ENCODE data around the gene RNASE12.
"Not testable (repeated sequence)": the region's sequence is repeated elsewhere in the genome, so short reads cannot be mapped to it uniquely, and the experiment has no call there.

The RNASE12 gene

DNA sequence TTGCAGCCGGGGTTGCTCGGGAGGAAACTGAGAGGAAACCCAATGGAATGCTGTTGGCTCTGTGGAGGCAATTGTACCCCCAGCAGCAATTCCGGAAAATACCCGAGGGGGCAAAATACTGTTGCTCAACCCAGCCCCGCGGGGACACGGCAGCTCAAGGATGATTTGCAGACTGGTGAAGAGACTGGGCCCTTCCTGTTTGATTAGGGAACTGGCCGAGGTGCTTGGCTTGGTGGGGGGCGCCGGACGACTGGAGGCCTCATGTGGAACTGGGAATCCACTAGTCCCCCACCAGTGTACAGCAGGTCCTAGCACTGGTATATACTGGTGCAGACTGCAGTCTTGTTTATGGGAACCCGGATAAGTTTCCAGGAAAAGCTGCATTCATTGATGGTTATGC lies 10.3 kb upstream of the RNASE12 start:
- H3K4me3 ChIP-seq (ENCODE audit: low read depth in 1 of 2, low read length in 2 of 2): no peak overlapping the region
- H3K27ac ChIP-seq (ENCODE audit: low read depth, low read length): no peak overlapping the region
- H3K4me1 ChIP-seq (ENCODE audit: insufficient read depth, low read length): no peaks in the 10 kb centered on the region
- H3K27me3 ChIP-seq (ENCODE audit: control insufficient read depth in 1 of 2, insufficient read depth in 2 of 2, low read length in 2 of 2): no peaks in the 10 kb centered on the region
- no peaks in the 10 kb centered on the region for H3K9me3 ChIP-seq (ENCODE audit: low read length)
- H3K9ac ChIP-seq (ENCODE audit: low read length): no peak overlapping the region
- H3K36me3 ChIP-seq (ENCODE audit: insufficient read depth, low read length): no peaks in the 10 kb centered on the region

DNA sequence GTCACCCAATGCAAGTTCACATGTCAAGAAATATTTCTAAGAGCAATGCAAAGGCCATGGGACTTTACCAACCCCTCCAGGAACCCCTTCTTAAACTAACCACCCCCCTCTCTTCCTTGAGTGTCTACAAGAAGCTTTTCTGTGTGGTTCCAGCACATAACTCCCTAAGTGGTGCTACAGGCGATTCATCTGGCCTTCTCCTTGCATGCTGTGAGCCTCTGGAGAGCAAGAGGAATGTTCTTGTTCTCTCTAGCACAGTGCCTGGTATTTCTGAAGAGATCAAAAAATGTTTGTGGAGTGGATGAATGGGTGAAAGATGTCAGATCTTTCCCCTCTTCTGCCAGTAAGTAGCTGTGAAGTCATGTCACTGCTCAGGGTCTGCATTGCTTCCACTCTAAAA lies 5.9 kb upstream of the RNASE12 start:
- H3K36me3 ChIP-seq (ENCODE audit: insufficient read depth, low read length): no peaks in the 10 kb centered on the region
- H3K4me3 ChIP-seq (ENCODE audit: low read depth in 1 of 2, low read length in 2 of 2): no peak overlapping the region
- H3K9ac ChIP-seq (ENCODE audit: low read length): no peak overlapping the region
- H3K4me1 ChIP-seq (ENCODE audit: insufficient read depth, low read length): no peaks in the 10 kb centered on the region
- H3K9me3 ChIP-seq (ENCODE audit: low read length): no peaks in the 10 kb centered on the region
- H3K27me3 ChIP-seq (ENCODE audit: control insufficient read depth in 1 of 2, insufficient read depth in 2 of 2, low read length in 2 of 2): no peaks in the 10 kb centered on the region
- H3K27ac ChIP-seq (ENCODE audit: low read depth, low read length): no peak overlapping the region

DNA sequence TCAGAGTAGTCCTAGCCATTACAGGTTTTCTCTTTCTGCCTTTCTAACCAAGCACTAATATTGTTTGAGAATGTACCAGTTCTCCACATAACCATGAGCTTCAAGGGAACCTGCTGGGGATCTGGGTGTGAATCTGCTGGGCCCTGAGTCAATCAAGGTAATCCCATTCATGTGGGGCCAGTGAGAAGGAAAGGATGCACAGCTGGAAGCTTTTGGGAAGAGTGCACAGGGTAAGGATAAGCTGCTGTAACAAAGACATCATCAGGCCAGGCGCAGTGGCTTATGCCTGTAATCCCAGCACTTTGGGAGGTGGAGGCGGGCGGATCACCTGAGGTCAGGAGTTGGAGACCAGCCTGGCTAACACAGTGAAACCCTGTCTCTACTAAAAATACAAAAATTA lies 4.5 kb upstream of the RNASE12 start:
- not testable (repeated sequence) for H3K4me1 ChIP-seq (ENCODE audit: insufficient read depth, low read length); H3K27me3 ChIP-seq (ENCODE audit: control insufficient read depth in 1 of 2, insufficient read depth in 2 of 2, low read length in 2 of 2); H3K4me3 ChIP-seq (ENCODE audit: low read depth in 1 of 2, low read length in 2 of 2); H3K27ac ChIP-seq (ENCODE audit: low read depth, low read length); H3K36me3 ChIP-seq (ENCODE audit: insufficient read depth, low read length); H3K9me3 ChIP-seq (ENCODE audit: low read length); H3K9ac ChIP-seq (ENCODE audit: low read length)

DNA sequence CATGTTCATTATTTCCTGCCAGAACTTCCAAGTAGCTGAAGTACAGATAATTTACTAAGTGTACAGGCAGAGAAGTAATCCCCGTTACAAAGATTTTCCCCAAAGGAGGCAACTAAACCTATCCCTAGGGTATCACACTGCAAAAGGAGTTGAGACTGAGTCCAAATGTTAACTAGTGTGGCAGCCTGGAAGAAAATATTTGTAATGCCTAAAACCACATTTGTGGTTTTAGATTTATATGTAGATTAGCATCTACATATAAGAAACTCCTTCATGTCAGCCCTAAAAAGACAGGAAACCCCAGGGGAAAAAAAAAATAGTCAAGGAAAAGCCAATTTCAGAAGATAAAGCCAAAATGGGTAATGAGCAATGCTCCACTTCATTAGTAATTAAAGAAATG lies 1.4 kb upstream of the RNASE12 start:
- no peaks in the 10 kb centered on the region for H3K9me3 ChIP-seq (ENCODE audit: low read length)
- no peaks in the 10 kb centered on the region for H3K4me1 ChIP-seq (ENCODE audit: insufficient read depth, low read length)
- no peak overlapping the region for H3K9ac ChIP-seq (ENCODE audit: low read length)
- no peak overlapping the region for H3K4me3 ChIP-seq (ENCODE audit: low read depth in 1 of 2, low read length in 2 of 2)
- H3K36me3 ChIP-seq (ENCODE audit: insufficient read depth, low read length): no peaks in the 10 kb centered on the region
- no peak overlapping the region for H3K27ac ChIP-seq (ENCODE audit: low read depth, low read length)
- no peaks in the 10 kb centered on the region for H3K27me3 ChIP-seq (ENCODE audit: control insufficient read depth in 1 of 2, insufficient read depth in 2 of 2, low read length in 2 of 2)

DNA sequence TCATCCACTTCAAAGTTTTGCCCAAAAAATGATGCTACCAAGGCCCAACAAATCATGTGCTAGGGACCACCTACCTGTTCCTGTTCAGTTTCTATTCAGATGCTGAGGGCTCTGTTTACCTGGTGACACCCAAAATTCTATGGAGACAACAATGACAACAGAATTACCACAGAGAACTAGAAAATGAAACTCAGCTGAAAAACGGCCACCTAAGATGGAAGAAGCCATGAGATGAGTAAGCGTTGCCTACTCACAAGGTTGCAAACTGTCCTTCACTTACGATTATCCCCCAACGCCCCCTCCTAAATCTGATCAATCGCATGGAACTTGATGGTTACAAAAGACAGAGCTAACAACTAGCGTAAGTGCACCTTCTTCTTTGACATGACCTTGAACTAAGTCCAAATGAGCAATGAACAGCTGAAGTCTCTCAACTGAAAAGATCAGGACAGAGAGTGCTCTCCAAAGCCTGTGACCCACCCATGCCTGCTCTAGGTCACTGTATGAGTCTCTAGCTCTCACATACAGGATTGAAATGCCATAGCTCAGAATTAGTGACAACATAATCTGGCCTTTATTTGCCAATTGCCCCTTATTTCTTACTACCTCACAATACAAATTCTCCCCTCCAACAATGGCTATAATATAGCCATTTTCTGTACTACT lies 3.6 kb downstream of the RNASE12 start, which contains the start of gene RNASE11:
Gene RNASE11, minus strand, starts transcription at position 513 of the 666 bp plus-strand sequence.
- no peak within 1 kb of the TSS for H3K4me3 ChIP-seq (ENCODE audit: low read depth in 1 of 2, low read length in 2 of 2)
- H3K27me3 ChIP-seq (ENCODE audit: control insufficient read depth in 1 of 2, insufficient read depth in 2 of 2, low read length in 2 of 2): no peaks in the 10 kb centered on the region
- no peak within 1 kb of the TSS for H3K27ac ChIP-seq (ENCODE audit: low read depth, low read length)
- no peaks in the 10 kb centered on the region for H3K4me1 ChIP-seq (ENCODE audit: insufficient read depth, low read length)
- no peaks in the 10 kb centered on the region for H3K9me3 ChIP-seq (ENCODE audit: low read length)
- no peaks in the 10 kb centered on the region for H3K36me3 ChIP-seq (ENCODE audit: insufficient read depth, low read length)
- H3K9ac ChIP-seq (ENCODE audit: low read length): no peak within 1 kb of the TSS

DNA sequence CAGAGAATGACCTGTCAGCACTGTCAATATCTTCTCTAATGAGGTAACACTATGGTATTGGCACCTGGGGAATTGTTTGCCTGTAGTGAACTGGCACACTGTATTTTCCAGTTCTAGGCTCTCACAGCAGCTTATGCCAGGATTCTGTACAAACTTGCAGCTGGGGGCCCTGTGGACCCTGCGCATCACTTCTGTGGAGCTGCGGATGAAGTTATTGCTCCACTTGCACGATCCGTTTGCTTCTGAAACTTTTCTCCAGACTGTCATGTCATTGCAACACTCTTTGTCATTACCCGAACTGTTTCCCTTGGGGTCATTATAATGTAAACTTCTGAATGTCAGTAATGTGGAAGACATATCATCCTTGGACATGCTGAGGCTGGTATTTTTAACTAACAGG lies 7.3 kb downstream of the RNASE12 start:
- H3K27ac ChIP-seq (ENCODE audit: low read depth, low read length): no peak overlapping the region
- H3K27me3 ChIP-seq (ENCODE audit: control insufficient read depth in 1 of 2, insufficient read depth in 2 of 2, low read length in 2 of 2): no peaks in the 10 kb centered on the region
- H3K4me3 ChIP-seq (ENCODE audit: low read depth in 1 of 2, low read length in 2 of 2): no peak overlapping the region
- H3K9me3 ChIP-seq (ENCODE audit: low read length): no peaks in the 10 kb centered on the region
- H3K9ac ChIP-seq (ENCODE audit: low read length): no peak overlapping the region
- H3K4me1 ChIP-seq (ENCODE audit: insufficient read depth, low read length): no peaks in the 10 kb centered on the region
- H3K36me3 ChIP-seq (ENCODE audit: insufficient read depth, low read length): no peaks in the 10 kb centered on the region

DNA sequence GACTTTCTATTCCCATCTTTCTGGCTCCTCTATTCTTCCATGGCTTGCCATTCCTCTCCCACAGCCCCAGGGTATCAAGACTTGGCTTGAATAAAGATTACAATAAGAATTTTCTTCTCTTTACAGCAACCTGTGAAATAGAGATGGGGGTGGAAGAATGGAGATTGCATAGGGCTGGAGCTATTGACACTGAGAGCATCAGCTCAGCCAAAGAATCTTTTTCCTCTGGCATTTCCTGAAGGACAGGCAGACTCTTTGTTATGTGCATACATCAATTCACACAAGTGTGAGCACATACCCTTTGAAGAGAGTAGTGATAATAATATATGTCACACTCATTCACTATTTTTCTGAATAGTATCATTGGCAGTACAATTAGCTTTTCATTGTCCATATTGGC lies 8.0 kb downstream of the RNASE12 start:
- Histone ChIP-seq H3K36me3 (ENCODE audit: insufficient read depth, low read length) (no peaks in the 10 kb centered on the region), H3K4me3 (ENCODE audit: low read depth in 1 of 2, low read length in 2 of 2) (no peak overlapping the region), H3K27me3 (ENCODE audit: control insufficient read depth in 1 of 2, insufficient read depth in 2 of 2, low read length in 2 of 2) (no peaks in the 10 kb centered on the region), H3K27ac (ENCODE audit: low read depth, low read length) (no peak overlapping the region), H3K9me3 (ENCODE audit: low read length) (no peaks in the 10 kb centered on the region), H3K4me1 (ENCODE audit: insufficient read depth, low read length) (no peaks in the 10 kb centered on the region), H3K9ac (ENCODE audit: low read length) (no peak overlapping the region)

DNA sequence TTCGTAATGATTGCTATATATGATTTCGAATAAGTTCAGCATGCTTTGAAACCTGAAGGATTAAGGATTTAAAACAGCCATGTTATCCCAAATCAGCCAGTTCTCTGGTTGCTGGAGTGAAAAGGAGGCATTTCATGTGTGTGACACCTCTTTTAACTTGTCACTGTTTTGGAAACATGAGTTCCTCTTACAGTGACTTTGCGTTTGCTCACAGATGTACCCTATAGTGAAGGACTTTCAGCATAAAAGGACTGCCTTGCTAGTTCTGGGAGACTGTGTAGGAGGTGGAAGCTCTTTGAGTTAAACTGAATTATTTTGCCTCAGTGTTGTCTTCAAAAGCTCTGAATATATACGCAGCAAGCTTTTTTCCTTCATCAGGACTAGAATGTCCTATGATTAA lies 10.9 kb downstream of the RNASE12 start:
- no peak overlapping the region for H3K9ac ChIP-seq (ENCODE audit: low read length)
- H3K9me3 ChIP-seq (ENCODE audit: low read length): no peaks in the 10 kb centered on the region
- H3K27ac ChIP-seq (ENCODE audit: low read depth, low read length): no peak overlapping the region
- H3K27me3 ChIP-seq (ENCODE audit: control insufficient read depth in 1 of 2, insufficient read depth in 2 of 2, low read length in 2 of 2): no peaks in the 10 kb centered on the region
- no peak overlapping the region for H3K4me3 ChIP-seq (ENCODE audit: low read depth in 1 of 2, low read length in 2 of 2)
- no peaks in the 10 kb centered on the region for H3K36me3 ChIP-seq (ENCODE audit: insufficient read depth, low read length)
- H3K4me1 ChIP-seq (ENCODE audit: insufficient read depth, low read length): no peaks in the 10 kb centered on the region

DNA sequence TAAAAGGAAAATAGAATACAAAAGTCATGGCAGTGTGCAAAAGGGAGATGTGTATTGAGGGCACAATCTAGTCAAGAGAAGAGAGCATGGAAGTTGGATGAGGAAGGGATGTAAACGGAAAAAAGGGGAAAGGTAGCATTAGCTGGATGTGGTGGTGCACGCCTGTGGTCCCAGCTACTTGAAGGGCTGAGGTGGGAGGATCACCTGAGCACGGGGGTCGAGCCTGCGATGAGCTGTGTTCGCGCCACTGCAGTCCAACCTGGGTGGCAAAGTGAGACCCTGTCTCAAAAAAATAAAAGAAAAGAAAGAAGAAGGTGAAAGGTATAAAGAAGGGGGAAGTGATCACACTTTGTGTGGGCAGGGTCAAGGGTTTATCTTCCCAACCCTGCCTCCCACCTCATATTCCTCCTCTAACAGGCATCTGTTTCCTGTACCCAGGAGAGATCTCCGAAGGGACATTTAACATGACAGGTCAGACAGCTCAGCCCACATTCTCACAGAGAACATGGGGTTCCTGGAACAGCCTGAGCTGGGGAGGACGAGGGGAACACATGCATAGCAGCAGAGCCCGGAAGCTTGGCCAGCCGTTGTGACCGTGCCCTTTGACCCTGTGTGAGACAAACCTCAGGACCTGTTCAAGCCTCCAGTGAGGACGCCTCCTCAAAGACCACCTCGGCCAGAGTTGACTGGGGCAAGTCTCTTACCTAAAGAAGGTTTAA lies 12.2 kb downstream of the RNASE12 start:
- H3K9ac ChIP-seq (ENCODE audit: low read length): no peak overlapping the region
- no peaks in the 10 kb centered on the region for H3K27me3 ChIP-seq (ENCODE audit: control insufficient read depth in 1 of 2, insufficient read depth in 2 of 2, low read length in 2 of 2)
- H3K9me3 ChIP-seq (ENCODE audit: low read length): no peaks in the 10 kb centered on the region
- no peaks in the 10 kb centered on the region for H3K4me1 ChIP-seq (ENCODE audit: insufficient read depth, low read length)
- H3K4me3 ChIP-seq (ENCODE audit: low read depth in 1 of 2, low read length in 2 of 2): no peak overlapping the region
- H3K27ac ChIP-seq (ENCODE audit: low read depth, low read length): no peak overlapping the region
- H3K36me3 ChIP-seq (ENCODE audit: insufficient read depth, low read length): no peaks in the 10 kb centered on the region

DNA sequence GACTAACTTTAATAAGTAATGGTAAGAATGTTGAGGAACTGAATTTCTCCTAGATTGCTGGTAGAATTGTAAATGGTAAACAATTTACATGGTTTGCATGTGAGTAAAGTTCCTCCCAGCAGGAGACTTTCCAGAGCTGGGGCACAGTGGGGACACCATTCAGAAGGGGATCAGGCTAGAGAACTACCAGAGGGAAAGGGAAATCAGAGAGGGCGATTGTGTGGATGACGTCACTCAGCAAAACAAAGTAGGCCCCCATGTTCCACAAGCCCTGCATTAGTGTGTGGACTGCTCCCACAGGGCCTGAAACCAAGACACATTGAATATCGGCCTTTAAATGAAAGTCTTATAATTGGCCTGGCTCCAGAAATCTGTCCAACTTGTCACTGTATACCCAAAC lies 12.9 kb downstream of the RNASE12 start:
- H3K9me3 ChIP-seq (ENCODE audit: low read length): no peaks in the 10 kb centered on the region
- H3K4me1 ChIP-seq (ENCODE audit: insufficient read depth, low read length): no peaks in the 10 kb centered on the region
- no peak overlapping the region for H3K27ac ChIP-seq (ENCODE audit: low read depth, low read length)
- no peak overlapping the region for H3K9ac ChIP-seq (ENCODE audit: low read length)
- H3K27me3 ChIP-seq (ENCODE audit: control insufficient read depth in 1 of 2, insufficient read depth in 2 of 2, low read length in 2 of 2): no peaks in the 10 kb centered on the region
- H3K36me3 ChIP-seq (ENCODE audit: insufficient read depth, low read length): no peaks in the 10 kb centered on the region
- H3K4me3 ChIP-seq (ENCODE audit: low read depth in 1 of 2, low read length in 2 of 2): no peak overlapping the region

DNA sequence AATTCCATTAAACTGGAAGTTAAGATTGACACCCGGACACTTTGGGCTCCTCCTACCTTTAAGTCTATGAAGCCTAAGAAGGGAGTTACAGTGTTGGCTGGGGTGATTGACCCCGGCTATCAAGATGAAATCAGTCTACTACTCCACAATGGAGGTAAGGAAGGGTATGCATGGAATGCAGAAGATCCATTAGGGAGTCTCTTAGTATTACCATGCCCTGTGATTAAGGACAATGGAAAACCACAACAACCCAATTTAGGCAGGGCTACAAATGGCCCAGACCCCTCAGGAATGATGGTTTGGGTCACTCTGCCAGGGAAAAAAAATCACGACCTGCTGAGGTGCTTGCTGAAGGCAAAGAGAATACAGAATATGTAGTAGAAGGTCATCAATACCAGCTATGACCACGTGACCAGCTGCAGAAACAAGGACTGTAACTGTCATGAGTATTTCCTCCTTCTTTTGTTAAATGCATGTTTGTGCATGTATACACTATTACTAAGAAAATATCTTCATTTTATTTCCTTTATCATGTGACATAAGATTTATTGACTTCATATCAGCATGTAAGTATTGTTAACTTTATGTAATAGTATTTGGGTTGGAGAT lies 18.7 kb downstream of the RNASE12 start:
- H3K36me3 ChIP-seq (ENCODE audit: insufficient read depth, low read length); H3K9me3 ChIP-seq (ENCODE audit: low read length); H3K4me3 ChIP-seq (ENCODE audit: low read depth in 1 of 2, low read length in 2 of 2); H3K27ac ChIP-seq (ENCODE audit: low read depth, low read length); H3K4me1 ChIP-seq (ENCODE audit: insufficient read depth, low read length); H3K9ac ChIP-seq (ENCODE audit: low read length); H3K27me3 ChIP-seq (ENCODE audit: control insufficient read depth in 1 of 2, insufficient read depth in 2 of 2, low read length in 2 of 2): not testable (repeated sequence)

DNA sequence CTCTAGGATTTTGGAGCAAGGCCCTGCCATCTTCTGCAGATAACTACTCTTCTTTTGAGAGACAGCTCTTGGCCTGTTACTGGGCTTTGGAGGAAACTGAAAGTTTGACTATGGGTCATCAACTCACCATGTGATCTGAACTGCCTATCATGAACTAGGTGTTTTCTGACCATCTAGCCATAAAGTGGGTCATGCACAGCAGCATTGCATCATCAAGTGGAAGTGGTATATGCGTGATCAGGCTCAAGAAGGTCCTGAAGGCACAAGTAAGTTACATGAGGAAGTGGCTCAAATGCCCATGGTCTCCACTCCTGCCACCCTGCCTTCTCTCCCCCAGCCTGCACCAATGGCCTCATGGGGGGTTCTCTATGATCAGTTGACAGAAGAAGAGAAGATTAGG lies 20.5 kb downstream of the RNASE12 start:
- H3K4me1 ChIP-seq (ENCODE audit: insufficient read depth, low read length); H3K9me3 ChIP-seq (ENCODE audit: low read length); H3K9ac ChIP-seq (ENCODE audit: low read length); H3K27ac ChIP-seq (ENCODE audit: low read depth, low read length); H3K36me3 ChIP-seq (ENCODE audit: insufficient read depth, low read length); H3K27me3 ChIP-seq (ENCODE audit: control insufficient read depth in 1 of 2, insufficient read depth in 2 of 2, low read length in 2 of 2); H3K4me3 ChIP-seq (ENCODE audit: low read depth in 1 of 2, low read length in 2 of 2): not testable (repeated sequence)

Measured in muscle layer of colon (tissue), 2 donors.